T-helper 17 cell (primary cell): ENCODE data around the gene HTR3D. TPM values are rescaled to one million over a fixed set of nuclear protein-coding genes. Genes with fewer than 3 reads are reported as not detected.
A peak's percentile ranks its signal among the peaks of the same experiment; 100 is the strongest.
"Not testable (repeated sequence)": the region's sequence is repeated elsewhere in the genome, so short reads cannot be mapped to it uniquely, and the experiment has no call there.

ENCODE experiments used
- ATAC-seq: fragments of 150-1000 bp; cut with Tn5 transposase; 2 replicates; pipeline ENCODE4 v1.10.0; 2021; ENCODE audit warnings: mild to moderate bottlenecking, moderate library complexity
- DNase-seq, 3 donors: peaks; one replicate each; pipeline versions ENCODE4 v3.0.0 to v3.0.0-alpha.2; 2020 to 2021
- H3K9me3 ChIP-seq: one replicate; pipeline ENCODE4 v1.7.0; 2013; ENCODE audit warnings: low read length, mild to moderate bottlenecking; ENCODE audit not compliant: control insufficient read depth, poor library complexity, severe bottlenecking
- H3K27ac Mint-ChIP-seq: one replicate; pipeline ENCODE4 v1.8.0; 2022; ENCODE audit warnings: mild to moderate bottlenecking, moderate library complexity, mixed read lengths
- H3K27me3 Mint-ChIP-seq: one replicate; pipeline ENCODE4 v1.8.0; 2022; ENCODE audit warnings: mixed read lengths
- H3K36me3 Mint-ChIP-seq: one replicate; pipeline ENCODE4 v1.8.0; 2022; ENCODE audit warnings: low read depth, mixed read lengths
- H3K4me1 Mint-ChIP-seq: one replicate; pipeline ENCODE4 v1.8.0; 2022; ENCODE audit warnings: mild to moderate bottlenecking, mixed read lengths
- H3K4me3 Mint-ChIP-seq: one replicate; pipeline ENCODE4 v1.8.0; 2022; ENCODE audit warnings: mild to moderate bottlenecking, moderate library complexity, mixed read lengths
- total RNA-seq, 4 donors: library from RNA in 2 of 4; stranded (reverse) in 2 of 4; gene quantifications; one replicate each; pipeline ENCODE4 v1.2.3 and lab custom pipeline; 2022 to 2026

Gene HTR3D
- total RNA-seq, 2 donors from 2014 or later = not detected

- no peaks in the 10 kb centered on the region for H3K27me3 Mint-ChIP-seq
- H3K27ac Mint-ChIP-seq = peak overlapping the region; percentile 61
- H3K4me1 Mint-ChIP-seq = peaks cover 14% of the 10 kb centered on the region
- peak; percentile 59 for ATAC-seq
- H3K36me3 Mint-ChIP-seq = peaks cover 4% of the 10 kb centered on the region
- no peaks in the 10 kb centered on the region for H3K9me3 ChIP-seq
- H3K4me3 Mint-ChIP-seq = no peak overlapping the region
- DNase-seq = no peak
Observed at GRCh38 chr3:184005941-184006507, 25.5 kb upstream of the HTR3D start.

- H3K36me3 Mint-ChIP-seq, ATAC-seq, H3K27me3 Mint-ChIP-seq: not testable (repeated sequence)
Observed at GRCh38 chr3:184007143-184007813, 24.3 kb upstream of the HTR3D start.

GRCh38 chr3:184008161-184008560 is 23.4 kb upstream of the HTR3D start:
- H3K9me3 ChIP-seq = no peaks in the 10 kb centered on the region
- H3K27me3 Mint-ChIP-seq = no peaks in the 10 kb centered on the region
- no peak overlapping the region for H3K27ac Mint-ChIP-seq
- DNase-seq (no peak), ATAC-seq (no peak)
- peaks cover 11% of the 10 kb centered on the region for H3K4me1 Mint-ChIP-seq
- peaks cover 10% of the 10 kb centered on the region for H3K36me3 Mint-ChIP-seq
- H3K4me3 Mint-ChIP-seq = no peak overlapping the region

More at GRCh38 chr3:184007143-184007813, 24.3 kb upstream of the HTR3D start:
- not testable (repeated sequence) for H3K4me3 Mint-ChIP-seq, H3K27ac Mint-ChIP-seq, H3K9me3 ChIP-seq, DNase-seq
- peaks cover 14% of the 10 kb centered on the region for H3K4me1 Mint-ChIP-seq

GRCh38 chr3:184011230-184011876 is 20.2 kb upstream of the HTR3D start:
- DNase-seq (no peak), ATAC-seq (no peak)
- H3K36me3 Mint-ChIP-seq = peaks cover 8% of the 10 kb centered on the region
- H3K9me3 ChIP-seq = no peaks in the 10 kb centered on the region
- H3K4me1 Mint-ChIP-seq = peaks cover 4% of the 10 kb centered on the region
- H3K27ac Mint-ChIP-seq = no peak overlapping the region
- H3K27me3 Mint-ChIP-seq = no peaks in the 10 kb centered on the region
- H3K4me3 Mint-ChIP-seq = no peak overlapping the region

- DNase-seq (no peak), ATAC-seq (no peak)
- H3K27me3 Mint-ChIP-seq = no peaks in the 10 kb centered on the region
- no peak overlapping the region for H3K27ac Mint-ChIP-seq
- peaks cover 8% of the 10 kb centered on the region for H3K36me3 Mint-ChIP-seq
- no peak overlapping the region for H3K4me3 Mint-ChIP-seq
- H3K4me1 Mint-ChIP-seq = peaks cover 8% of the 10 kb centered on the region
- H3K9me3 ChIP-seq = no peaks in the 10 kb centered on the region
Observed at GRCh38 chr3:184011937-184012889, 19.3 kb upstream of the HTR3D start.

- Mint-ChIP-seq H3K4me3 (peak overlapping the region; percentile 98), H3K4me1 (peaks cover 19% of the 10 kb centered on the region), H3K36me3 (peaks cover 11% of the 10 kb centered on the region), H3K27ac (no peak overlapping the region), H3K27me3 (peaks cover 8% of the 10 kb centered on the region)
- ATAC-seq = no peak
- no peak for DNase-seq
- H3K9me3 ChIP-seq = no peaks in the 10 kb centered on the region
Observed at GRCh38 chr3:184015381-184016019, 16.0 kb upstream of the HTR3D start.

GRCh38 chr3:184016169-184016570 is 15.4 kb upstream of the HTR3D start:
- peaks cover 11% of the 10 kb centered on the region for H3K36me3 Mint-ChIP-seq
- H3K27ac Mint-ChIP-seq = no peak overlapping the region
- ATAC-seq (no peak), DNase-seq (no peak)
- H3K9me3 ChIP-seq = no peaks in the 10 kb centered on the region
- peaks cover 19% of the 10 kb centered on the region for H3K4me1 Mint-ChIP-seq
- H3K4me3 Mint-ChIP-seq = peak overlapping the region; percentile 98
- H3K27me3 Mint-ChIP-seq = peaks cover 15% of the 10 kb centered on the region

GRCh38 chr3:184016811-184017671 is 14.5 kb upstream of the HTR3D start:
- peaks cover 11% of the 10 kb centered on the region for H3K36me3 Mint-ChIP-seq
- peak; percentile 72 for ATAC-seq
- H3K4me3 Mint-ChIP-seq = peak overlapping the region; percentile 98
- H3K27me3 Mint-ChIP-seq = peaks cover 20% of the 10 kb centered on the region
- peaks cover 19% of the 10 kb centered on the region for H3K4me1 Mint-ChIP-seq
- H3K27ac Mint-ChIP-seq = peak overlapping the region; percentile 93
- peak; percentile 22 to 55 (median 54) for DNase-seq
- H3K9me3 ChIP-seq = no peaks in the 10 kb centered on the region

- DNase-seq = peak; percentile 60 to 72 (median 71)
Observed at GRCh38 chr3:184017672-184018423, 13.7 kb upstream of the HTR3D start, which contains the start of gene ABCC5. Gene ABCC5, minus strand, starts transcription at chr3:184017884. Its CDS starts 3,492 bp downstream, at chr3:184014392.

GRCh38 chr3:184018424-184018973 is 13.0 kb upstream of the HTR3D start:
- Mint-ChIP-seq H3K27ac (peak overlapping the region; percentile 93), H3K27me3 (peaks cover 25% of the 10 kb centered on the region), H3K4me3 (peak overlapping the region; percentile 98), H3K36me3 (peaks cover 8% of the 10 kb centered on the region), H3K4me1 (peaks cover 19% of the 10 kb centered on the region)
- ATAC-seq = no peak
- DNase-seq = no peak
- H3K9me3 ChIP-seq = no peaks in the 10 kb centered on the region

More at GRCh38 chr3:184017672-184018423, 13.7 kb upstream of the HTR3D start, which contains the start of gene ABCC5:
- peaks cover 20% of the 10 kb centered on the region for H3K27me3 Mint-ChIP-seq
- H3K4me3 Mint-ChIP-seq = peak within 1 kb of the TSS; percentile 98
- peak; percentile 97 for ATAC-seq
- peak within 1 kb of the TSS; percentile 93 for H3K27ac Mint-ChIP-seq
- H3K4me1 Mint-ChIP-seq = peaks cover 19% of the 10 kb centered on the region
- H3K36me3 Mint-ChIP-seq = peaks cover 7% of the 10 kb centered on the region
- H3K9me3 ChIP-seq = no peaks in the 10 kb centered on the region

- Mint-ChIP-seq H3K27me3 (peaks cover 35% of the 10 kb centered on the region), H3K4me1 (peaks cover 11% of the 10 kb centered on the region), H3K27ac (no peak overlapping the region), H3K36me3 (peaks cover 8% of the 10 kb centered on the region), H3K4me3 (no peak overlapping the region)
- no peaks in the 10 kb centered on the region for H3K9me3 ChIP-seq
- DNase-seq (no peak), ATAC-seq (no peak)
Observed at GRCh38 chr3:184022323-184022722, 9.2 kb upstream of the HTR3D start.
